Cardiac muscle cell (in vitro differentiated cells and primary cell): ENCODE results near the gene ZC2HC1C. TPM values are rescaled to one million over a fixed set of nuclear protein-coding genes. Genes with fewer than 3 reads are reported as not detected.

Experiments used
- DNase-seq, 2 donors: peaks; one replicate each; pipeline versions ENCODE4 v3.0.0 to v3.0.0-alpha.2; 2010 to 2017; ENCODE audit warnings: low read depth in 1 of 2, low spot score in 1 of 2
- H3K27ac ChIP-seq: fragments of 200-600 bp; sonication (generic); 2 replicates; pipeline ENCODE4 v1.5.1; 2016
- H3K27me3 ChIP-seq: fragments of 200-600 bp; sonication (generic); 2 replicates; pipeline ENCODE4 v1.6.0; 2016; ENCODE audit warnings: control low read depth
- H3K36me3 ChIP-seq: fragments of 200-600 bp; sonication (generic); 2 replicates; pipeline ENCODE4 v1.5.1; 2016; ENCODE audit warnings: control low read depth
- H3K4me1 ChIP-seq: fragments of 200-600 bp; sonication (generic); 2 replicates; pipeline ENCODE4 v1.8.1; 2017; ENCODE audit warnings: low read depth, mild to moderate bottlenecking, mixed run types
- H3K4me3 ChIP-seq: fragments of 200-600 bp; sonication (generic); 2 replicates; pipeline ENCODE4 v1.5.1; 2016; ENCODE audit warnings: mild to moderate bottlenecking
- H3K9me3 ChIP-seq: fragments of 200-600 bp; sonication (generic); 2 replicates; pipeline ENCODE4 v1.5.1; 2017; ENCODE audit warnings: low read depth, mild to moderate bottlenecking, control low read depth
- polyA plus RNA-seq: library from polyadenylated mRNA; unstranded; fragments of >200 nt; fragmentation: Nextera tagmentation; extraction: Ambion mirVana; gene quantifications from 2 replicates; pipeline ENCODE4 v1.2.1, GENCODE V29; 2016
- total RNA-seq: library from RNA; depleted of rRNA; stranded (reverse); fragments of >200 nt; gene quantifications from 2 replicates; pipeline ENCODE4 v1.2.3, GENCODE V29; 2016
- TF ChIP-seq, protein P1 (sequence below): IDR thresholded peaks from 2 replicates; pipeline ENCODE4 v1.5.1; 2012; ENCODE audit warnings: low read depth, mild to moderate bottlenecking, low read length

ZC2HC1C gene
- total and polyA plus RNA-seq, 2 experiments from 2014 or later = 7.7 to 8.2 TPM

DNA sequence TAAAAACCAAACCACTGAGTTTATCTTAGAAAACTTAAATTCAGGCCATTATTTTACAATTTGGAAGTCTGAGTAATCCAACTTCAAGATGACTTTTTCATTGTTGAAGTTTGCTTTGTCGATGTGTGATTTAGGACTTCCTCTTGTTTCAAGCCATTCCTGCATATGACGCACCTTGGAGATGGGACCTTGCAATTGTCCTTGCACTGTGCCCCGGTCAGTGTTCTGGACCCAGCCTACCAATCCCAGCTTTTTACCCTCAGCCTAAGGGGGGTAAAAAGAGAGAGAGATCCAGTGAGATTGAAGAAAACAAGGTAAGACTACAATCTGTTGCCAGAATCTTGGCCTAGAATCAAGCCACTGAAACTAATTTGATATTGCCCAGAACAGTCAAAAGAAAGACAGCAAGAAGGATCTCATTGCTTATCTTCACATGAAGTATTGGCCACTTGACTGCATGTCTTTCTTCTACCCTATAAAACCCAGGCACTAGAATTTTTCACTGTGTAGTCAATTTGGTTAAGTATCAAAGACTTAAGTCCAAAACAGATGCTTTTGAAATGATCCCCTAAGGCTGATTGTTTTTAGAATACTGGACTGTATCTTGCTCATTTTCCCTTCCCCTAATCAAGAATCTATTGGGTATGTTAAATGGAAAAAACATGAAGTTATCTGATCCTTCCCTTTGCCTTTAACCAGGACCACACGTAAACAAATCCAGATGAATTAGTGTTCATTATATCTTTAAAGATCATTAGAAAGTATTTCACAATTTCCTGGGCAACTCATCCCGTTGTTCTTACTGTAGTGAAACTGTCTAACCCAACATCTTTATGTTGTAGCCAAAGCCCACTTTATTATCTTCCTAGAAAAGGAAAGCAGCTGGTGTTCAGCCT, 15.8 kb upstream of the ZC2HC1C start:
- Histone ChIP-seq H3K4me3 (no peak overlapping the region), H3K27ac (peak overlapping the region; percentile 29), H3K27me3 (no peaks in the 10 kb centered on the region), H3K9me3 (no peaks in the 10 kb centered on the region), H3K4me1 (peaks cover 4% of the 10 kb centered on the region), H3K36me3 (no peaks in the 10 kb centered on the region)
- TF ChIP-seq, protein P1, sequence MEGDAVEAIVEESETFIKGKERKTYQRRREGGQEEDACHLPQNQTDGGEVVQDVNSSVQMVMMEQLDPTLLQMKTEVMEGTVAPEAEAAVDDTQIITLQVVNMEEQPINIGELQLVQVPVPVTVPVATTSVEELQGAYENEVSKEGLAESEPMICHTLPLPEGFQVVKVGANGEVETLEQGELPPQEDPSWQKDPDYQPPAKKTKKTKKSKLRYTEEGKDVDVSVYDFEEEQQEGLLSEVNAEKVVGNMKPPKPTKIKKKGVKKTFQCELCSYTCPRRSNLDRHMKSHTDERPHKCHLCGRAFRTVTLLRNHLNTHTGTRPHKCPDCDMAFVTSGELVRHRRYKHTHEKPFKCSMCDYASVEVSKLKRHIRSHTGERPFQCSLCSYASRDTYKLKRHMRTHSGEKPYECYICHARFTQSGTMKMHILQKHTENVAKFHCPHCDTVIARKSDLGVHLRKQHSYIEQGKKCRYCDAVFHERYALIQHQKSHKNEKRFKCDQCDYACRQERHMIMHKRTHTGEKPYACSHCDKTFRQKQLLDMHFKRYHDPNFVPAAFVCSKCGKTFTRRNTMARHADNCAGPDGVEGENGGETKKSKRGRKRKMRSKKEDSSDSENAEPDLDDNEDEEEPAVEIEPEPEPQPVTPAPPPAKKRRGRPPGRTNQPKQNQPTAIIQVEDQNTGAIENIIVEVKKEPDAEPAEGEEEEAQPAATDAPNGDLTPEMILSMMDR = no peak
- DNase-seq = no peak

DNA sequence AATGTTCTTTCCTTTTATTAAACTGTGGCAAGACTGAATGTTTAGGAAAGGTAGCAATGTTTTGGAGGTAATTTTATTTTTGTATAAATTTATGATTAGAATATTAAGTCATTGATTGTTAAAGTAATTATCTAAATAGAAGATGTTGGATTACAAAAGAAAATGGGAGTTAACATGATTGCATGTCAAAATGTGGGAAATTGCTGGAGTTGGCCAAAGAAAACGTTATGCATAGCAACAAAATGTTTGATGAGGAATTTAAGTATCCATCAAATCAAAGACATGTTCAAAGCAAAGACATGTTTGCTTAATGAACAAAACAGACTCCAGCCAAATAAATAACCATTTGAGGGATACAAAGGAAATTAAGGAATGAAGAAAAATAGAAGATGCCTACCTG, 15.0 kb upstream of the ZC2HC1C start:
- no peaks in the 10 kb centered on the region for H3K27me3 ChIP-seq
- no peak overlapping the region for H3K27ac ChIP-seq
- no peak for DNase-seq
- TF ChIP-seq, protein P1 = no peak
- H3K4me3 ChIP-seq = no peak overlapping the region
- peaks cover 4% of the 10 kb centered on the region for H3K4me1 ChIP-seq
- H3K36me3 ChIP-seq = no peaks in the 10 kb centered on the region
- no peaks in the 10 kb centered on the region for H3K9me3 ChIP-seq

- Histone ChIP-seq H3K9me3 (no peaks in the 10 kb centered on the region), H3K36me3 (no peaks in the 10 kb centered on the region), H3K27ac (no peak overlapping the region), H3K27me3 (no peaks in the 10 kb centered on the region), H3K4me1 (peaks cover 7% of the 10 kb centered on the region), H3K4me3 (no peak overlapping the region)
- no peak for DNase-seq
- TF ChIP-seq, protein P1 = no peak
Measured at GRCh38 chr14:75059642-75060041, 9.8 kb upstream of the ZC2HC1C start.

DNA sequence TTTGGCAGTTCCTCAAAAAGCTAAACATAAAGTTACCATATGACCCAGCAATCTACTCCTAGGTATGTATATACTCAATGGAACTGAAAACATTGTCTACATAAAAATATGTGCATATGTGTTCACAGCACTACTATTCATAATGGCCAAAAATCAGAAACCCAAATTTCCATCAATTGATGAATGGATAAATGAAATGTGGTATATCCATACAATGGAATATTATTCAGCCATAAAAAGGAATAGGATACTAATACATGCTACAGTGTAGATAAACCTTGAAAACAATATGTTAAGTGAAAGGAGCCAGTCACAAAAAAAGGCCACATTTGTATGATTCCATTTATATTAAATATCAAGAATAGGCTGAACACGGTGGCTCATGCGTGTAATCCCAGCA, 9.0 kb upstream of the ZC2HC1C start:
- H3K36me3 ChIP-seq = no peaks in the 10 kb centered on the region
- H3K9me3 ChIP-seq = no peaks in the 10 kb centered on the region
- H3K27me3 ChIP-seq = no peaks in the 10 kb centered on the region
- H3K4me3 ChIP-seq = no peak overlapping the region
- DNase-seq = no peak
- TF ChIP-seq, protein P1 = no peak
- peaks cover 7% of the 10 kb centered on the region for H3K4me1 ChIP-seq
- H3K27ac ChIP-seq = no peak overlapping the region

DNA sequence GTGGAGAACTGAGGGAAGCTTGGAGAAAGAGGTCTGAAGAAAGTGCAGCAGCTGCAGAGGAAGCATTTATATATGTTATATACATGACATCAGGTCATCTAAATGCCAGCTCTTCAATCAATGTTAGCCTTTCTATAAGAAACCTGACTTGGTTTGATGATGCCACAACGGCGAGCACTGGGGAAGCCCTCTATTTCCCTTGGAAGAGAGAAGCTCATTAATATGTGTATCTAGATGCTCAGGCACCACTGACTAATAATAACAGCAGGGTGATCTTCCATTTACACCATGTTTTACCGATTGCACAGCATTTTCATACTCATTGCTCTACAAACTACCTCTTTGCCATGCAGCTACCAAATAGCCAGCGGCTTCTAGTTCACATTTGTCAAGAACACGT, 6.4 kb upstream of the ZC2HC1C start:
- H3K27me3 ChIP-seq = no peaks in the 10 kb centered on the region
- TF ChIP-seq, protein P1 = no peak
- no peak for DNase-seq
- H3K9me3 ChIP-seq = no peaks in the 10 kb centered on the region
- H3K27ac ChIP-seq = peak overlapping the region; percentile 33
- peaks cover 9% of the 10 kb centered on the region for H3K4me1 ChIP-seq
- H3K36me3 ChIP-seq = no peaks in the 10 kb centered on the region
- H3K4me3 ChIP-seq = peak overlapping the region; percentile 62
